Gastrocnemius medialis (tissue), 4 donors: Measurements from ENCODE around the gene CPM.

Experiments
- POLR2A ChIP-seq, 2 donors: fragments of 450-650 bp; IDR thresholded peaks; one replicate each; pipeline ENCODE4 v1.6.1; 2017; ENCODE audit warnings: antibody characterized with exemption in 2 of 2, mild to moderate bottlenecking in 2 of 2, moderate library complexity in 2 of 2
- TF ChIP-seq, protein P1 (sequence below), 5 experiments: fragments of 450-650 bp in 3 of 5; fragments of 200-600 bp in 2 of 5; sonication (generic) in 2 of 5; IDR thresholded peaks in 4 of 5; conservative IDR thresholded peaks in 1 of 5; 1 replicate in 4 of 5; 2 replicates in 1 of 5; pipeline ENCODE4 v1.5.1; 2016 to 2019; ENCODE audit warnings: antibody characterized with exemption in 5 of 5, mild to moderate bottlenecking in 3 of 5, moderate library complexity in 3 of 5

DNA sequence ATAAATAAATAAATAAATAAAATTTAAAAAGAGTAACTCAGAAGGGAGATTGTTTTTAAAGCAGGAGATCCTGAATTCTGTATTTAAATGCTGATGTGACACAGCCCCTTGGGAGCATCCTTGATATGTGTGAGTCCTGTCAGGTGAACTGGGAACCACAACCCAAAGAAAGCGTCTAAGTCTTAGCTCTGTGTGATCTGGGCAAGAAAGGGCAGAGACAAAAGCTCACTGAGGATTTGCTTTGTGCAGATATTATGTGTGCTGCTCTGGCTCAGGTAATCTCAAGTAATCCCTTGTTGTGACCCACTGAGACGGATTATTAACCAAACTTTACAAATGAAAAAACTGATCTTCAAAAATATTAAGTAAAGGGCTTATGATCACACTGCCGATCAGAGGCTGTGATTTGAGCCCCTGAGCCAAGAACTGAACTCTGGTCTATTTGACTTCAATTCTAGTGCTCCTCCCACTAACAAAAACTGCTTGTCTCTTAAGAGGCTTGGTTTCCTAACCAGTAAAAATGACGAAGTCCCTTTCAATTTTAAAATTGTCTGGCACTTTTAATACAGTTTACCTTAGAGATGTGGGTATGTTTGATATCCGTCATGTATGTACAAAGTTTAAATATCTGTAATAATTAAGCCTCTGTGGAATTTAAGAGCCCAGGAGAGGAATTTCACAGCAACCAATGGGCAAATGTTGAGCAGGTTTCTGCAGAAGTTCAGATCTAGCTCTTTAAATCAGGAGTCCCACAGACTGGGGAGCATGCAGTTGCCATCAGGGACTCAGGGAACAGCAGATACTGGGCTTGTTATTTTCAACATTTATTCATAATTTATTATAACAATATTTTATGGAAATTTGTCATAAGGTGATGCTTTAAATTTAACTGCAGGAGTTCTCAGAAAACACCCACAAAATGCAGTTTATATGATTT, 46.1 kb downstream of the CPM start:
- TF ChIP-seq, protein P1, sequence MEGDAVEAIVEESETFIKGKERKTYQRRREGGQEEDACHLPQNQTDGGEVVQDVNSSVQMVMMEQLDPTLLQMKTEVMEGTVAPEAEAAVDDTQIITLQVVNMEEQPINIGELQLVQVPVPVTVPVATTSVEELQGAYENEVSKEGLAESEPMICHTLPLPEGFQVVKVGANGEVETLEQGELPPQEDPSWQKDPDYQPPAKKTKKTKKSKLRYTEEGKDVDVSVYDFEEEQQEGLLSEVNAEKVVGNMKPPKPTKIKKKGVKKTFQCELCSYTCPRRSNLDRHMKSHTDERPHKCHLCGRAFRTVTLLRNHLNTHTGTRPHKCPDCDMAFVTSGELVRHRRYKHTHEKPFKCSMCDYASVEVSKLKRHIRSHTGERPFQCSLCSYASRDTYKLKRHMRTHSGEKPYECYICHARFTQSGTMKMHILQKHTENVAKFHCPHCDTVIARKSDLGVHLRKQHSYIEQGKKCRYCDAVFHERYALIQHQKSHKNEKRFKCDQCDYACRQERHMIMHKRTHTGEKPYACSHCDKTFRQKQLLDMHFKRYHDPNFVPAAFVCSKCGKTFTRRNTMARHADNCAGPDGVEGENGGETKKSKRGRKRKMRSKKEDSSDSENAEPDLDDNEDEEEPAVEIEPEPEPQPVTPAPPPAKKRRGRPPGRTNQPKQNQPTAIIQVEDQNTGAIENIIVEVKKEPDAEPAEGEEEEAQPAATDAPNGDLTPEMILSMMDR (IDR thresholded peaks at IDR 0.05 in 4 of 5, conservative IDR thresholded peaks at IDR 0.05 in 1 of 5) = no peak
- TF ChIP-seq POLR2A (IDR thresholded peaks at IDR 0.05) = no peak
